Kidney epithelial cell (primary cell): ENCODE results near the gene SMIM43. TPM values are rescaled to one million over a fixed set of nuclear protein-coding genes. Genes with fewer than 3 reads are reported as not detected.

Source experiments
- DNase-seq: peaks from one replicate; pipeline ENCODE4 v3.0.0-alpha.2; 2010; ENCODE audit warnings: low read depth
- H3K27me3 ChIP-seq: 2 replicates; pipeline ENCODE4 v1.6.0; 2011; ENCODE audit warnings: low read length; ENCODE audit not compliant: control insufficient read depth, insufficient read depth
- H3K36me3 ChIP-seq: 2 replicates; pipeline ENCODE4 v1.5.1; 2011; ENCODE audit warnings: low read length; ENCODE audit not compliant: control insufficient read depth, insufficient read depth
- H3K4me3 ChIP-seq: 2 replicates; pipeline ENCODE4 v1.5.1; 2011; ENCODE audit warnings: low read depth, mild to moderate bottlenecking, control low read depth, low read length
- total RNA-seq: library from RNA; depleted of rRNA; stranded (reverse); fragments of >200 nt; gene quantifications from 2 replicates; pipeline ENCODE4 v1.2.3, GENCODE V29; 2015
- TF ChIP-seq, protein P1 (sequence below): IDR thresholded peaks from 2 replicates; pipeline ENCODE4 v1.5.1; 2011; ENCODE audit warnings: mild to moderate bottlenecking, moderate library complexity, low read length, control low read depth, inconsistent platforms; ENCODE audit not compliant: insufficient read depth, poor library complexity, severe bottlenecking

SMIM43 gene
- total RNA-seq, 1 donor from 2014 or later, result not detected

DNA sequence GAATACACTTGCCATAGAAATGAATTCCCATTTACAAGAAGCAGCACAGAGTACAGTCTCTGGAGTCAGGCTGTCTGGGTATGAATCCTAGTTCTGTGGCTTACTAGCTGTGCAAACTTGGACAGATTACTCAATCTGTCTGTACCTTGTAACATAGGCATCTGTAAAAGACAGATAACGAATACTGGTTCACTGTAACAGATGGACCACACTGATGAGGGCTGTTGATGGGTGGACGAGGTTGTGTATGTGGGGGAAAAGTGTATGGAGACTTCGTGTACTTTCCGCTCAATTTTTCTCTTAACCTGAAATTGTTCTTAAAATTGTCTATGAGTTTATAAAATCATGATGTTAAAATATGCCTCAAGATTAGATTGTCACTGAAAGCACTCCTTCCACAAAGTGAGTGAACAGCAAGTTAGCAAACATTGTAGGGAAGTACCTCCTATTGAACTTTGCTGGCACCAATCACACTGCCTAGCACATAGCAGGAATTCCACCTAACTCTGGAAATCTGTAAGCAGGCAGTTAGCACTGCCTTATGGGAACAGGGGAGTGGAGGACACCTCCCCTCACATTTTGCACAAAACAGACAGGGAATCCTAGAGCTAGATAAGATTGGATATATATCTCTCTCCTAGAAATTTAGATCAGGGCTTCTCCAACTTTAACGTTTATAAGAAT lies 29.7 kb upstream of the SMIM43 start:
- H3K27me3 ChIP-seq, result no peaks in the 10 kb centered on the region
- TF ChIP-seq, protein P1, sequence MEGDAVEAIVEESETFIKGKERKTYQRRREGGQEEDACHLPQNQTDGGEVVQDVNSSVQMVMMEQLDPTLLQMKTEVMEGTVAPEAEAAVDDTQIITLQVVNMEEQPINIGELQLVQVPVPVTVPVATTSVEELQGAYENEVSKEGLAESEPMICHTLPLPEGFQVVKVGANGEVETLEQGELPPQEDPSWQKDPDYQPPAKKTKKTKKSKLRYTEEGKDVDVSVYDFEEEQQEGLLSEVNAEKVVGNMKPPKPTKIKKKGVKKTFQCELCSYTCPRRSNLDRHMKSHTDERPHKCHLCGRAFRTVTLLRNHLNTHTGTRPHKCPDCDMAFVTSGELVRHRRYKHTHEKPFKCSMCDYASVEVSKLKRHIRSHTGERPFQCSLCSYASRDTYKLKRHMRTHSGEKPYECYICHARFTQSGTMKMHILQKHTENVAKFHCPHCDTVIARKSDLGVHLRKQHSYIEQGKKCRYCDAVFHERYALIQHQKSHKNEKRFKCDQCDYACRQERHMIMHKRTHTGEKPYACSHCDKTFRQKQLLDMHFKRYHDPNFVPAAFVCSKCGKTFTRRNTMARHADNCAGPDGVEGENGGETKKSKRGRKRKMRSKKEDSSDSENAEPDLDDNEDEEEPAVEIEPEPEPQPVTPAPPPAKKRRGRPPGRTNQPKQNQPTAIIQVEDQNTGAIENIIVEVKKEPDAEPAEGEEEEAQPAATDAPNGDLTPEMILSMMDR, result no peak
- DNase-seq, result no peak

DNA sequence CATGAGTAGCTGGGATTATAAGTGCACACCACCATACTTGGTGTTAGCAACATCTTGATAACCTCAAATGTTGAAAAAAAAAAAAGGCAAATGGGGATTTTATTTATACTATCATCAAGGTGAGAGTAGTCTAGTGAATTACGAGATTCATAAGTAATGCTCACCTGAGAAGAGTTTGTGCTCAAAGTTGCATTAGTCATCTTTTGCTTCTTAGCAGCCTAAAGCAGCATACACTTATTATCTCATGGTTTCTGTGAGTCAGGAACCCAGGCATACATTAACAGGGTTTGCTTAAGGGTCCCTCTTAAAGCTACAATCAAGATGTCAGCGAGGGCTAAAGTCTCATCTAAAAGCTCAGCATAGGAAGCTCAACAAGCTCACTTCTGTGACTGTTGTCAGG lies 28.0 kb upstream of the SMIM43 start:
- Histone ChIP-seq H3K27me3 (no peaks in the 10 kb centered on the region), H3K36me3 (no peaks in the 10 kb centered on the region), H3K4me3 (no peak overlapping the region)
- TF ChIP-seq, protein P1, result no peak
- DNase-seq, result no peak

More for the DNA sequence above, 29.7 kb upstream of the SMIM43 start:
- Histone ChIP-seq H3K36me3 (no peaks in the 10 kb centered on the region), H3K4me3 (no peak overlapping the region)

DNA sequence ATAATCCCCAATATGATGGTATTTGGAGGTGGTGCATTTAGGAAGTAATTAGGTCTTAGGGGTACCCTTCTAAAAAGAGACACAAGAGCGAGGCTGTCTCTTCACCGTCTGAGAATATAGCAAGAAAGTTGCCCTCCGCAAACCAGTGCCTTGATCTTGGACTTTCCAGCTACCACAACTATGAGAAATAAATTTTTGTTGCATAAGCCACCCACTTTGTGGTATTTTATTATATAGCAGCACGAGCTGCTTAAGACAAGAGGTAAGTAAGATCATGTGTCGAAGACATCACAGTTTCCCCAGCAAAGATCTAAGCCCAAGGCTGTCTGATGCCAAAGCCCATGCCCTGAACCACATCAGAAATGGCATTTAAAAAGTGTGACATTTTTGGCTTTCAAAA lies 26.5 kb upstream of the SMIM43 start:
- TF ChIP-seq, protein P1, result no peak
- no peak for DNase-seq
- Histone ChIP-seq H3K4me3 (no peak overlapping the region), H3K27me3 (no peaks in the 10 kb centered on the region), H3K36me3 (no peaks in the 10 kb centered on the region)

DNA sequence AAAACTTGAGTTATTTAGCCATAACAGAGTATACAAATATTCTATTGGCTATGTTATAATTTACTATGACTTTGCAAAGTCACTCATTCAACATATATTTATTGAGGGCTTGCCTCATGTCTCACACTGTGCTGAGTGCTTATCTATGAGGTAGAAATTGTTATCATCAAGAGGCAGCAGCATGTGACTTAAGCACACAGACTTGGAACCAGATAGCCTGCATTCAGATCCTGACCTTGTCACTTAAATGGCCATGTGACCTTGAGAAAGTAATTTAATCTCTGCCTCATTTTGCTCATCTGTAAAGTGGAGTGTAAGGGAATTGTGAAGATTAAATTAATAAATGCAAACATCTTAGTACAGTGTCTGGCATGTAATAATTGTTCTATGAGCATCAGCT lies 26.0 kb upstream of the SMIM43 start:
- Histone ChIP-seq H3K4me3 (no peak overlapping the region), H3K27me3 (no peaks in the 10 kb centered on the region), H3K36me3 (no peaks in the 10 kb centered on the region)
- TF ChIP-seq, protein P1, result no peak
- no peak for DNase-seq

DNA sequence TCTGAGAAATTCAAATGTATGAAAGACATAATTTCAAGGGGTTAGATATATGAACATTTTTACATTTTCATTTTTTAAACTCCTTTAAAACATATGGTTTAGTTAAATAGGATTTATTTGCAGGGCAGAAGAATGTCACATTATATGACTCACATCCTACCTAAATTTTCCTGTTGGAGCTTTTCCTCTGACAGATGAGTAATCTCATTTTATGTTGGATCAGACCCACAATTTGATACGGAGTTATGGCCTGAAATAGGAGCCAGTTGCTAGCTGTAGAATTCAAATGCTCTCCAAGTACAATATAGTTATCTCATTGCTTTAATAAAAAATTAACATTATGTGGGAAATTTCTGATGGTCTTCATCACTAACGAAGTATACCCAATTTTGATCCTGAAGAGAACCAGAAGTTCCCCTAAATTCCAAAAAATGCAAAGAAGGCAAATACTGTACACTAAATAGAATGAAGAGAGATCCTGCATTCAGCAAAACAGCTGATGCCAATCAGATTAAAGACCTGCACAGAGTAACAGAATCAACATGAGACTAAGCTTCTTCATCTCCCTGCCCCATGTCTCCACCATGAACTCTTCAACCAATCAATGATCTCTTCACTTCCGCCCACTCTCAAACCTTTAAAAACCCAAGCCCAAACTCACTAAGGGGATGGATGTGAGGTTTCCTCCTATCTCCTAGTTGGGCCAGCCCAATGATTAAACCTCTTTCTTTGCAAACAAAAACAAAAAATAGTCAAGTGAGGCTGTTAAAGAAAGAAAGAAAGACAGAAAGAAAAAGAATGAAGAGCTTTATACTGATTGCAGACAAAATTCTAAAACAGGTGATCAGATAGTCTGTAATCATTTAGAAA lies 25.2 kb upstream of the SMIM43 start:
- H3K36me3 ChIP-seq, result no peaks in the 10 kb centered on the region
- DNase-seq, result no peak
- TF ChIP-seq, protein P1, result no peak
- H3K27me3 ChIP-seq, result no peaks in the 10 kb centered on the region
- no peak overlapping the region for H3K4me3 ChIP-seq
